IMR-90 (cell line): ENCODE results near the gene MYO9A. TPM values are rescaled to one million over a fixed set of nuclear protein-coding genes. Genes with fewer than 3 reads are reported as not detected.

Experiments used
- ATAC-seq: fragments of 200-7000 bp; cut with Tn5 transposase; 2 replicates; pipeline ENCODE4 v1.9.1; 2020; ENCODE audit warnings: low read depth, mild to moderate bottlenecking, moderate library complexity
- BruUV-seq: library from RNA; stranded (reverse); fragments of 400-500 nt; replicated peaks from 2 replicates; lab custom pipeline; 2021; lab: Mats Ljungman, UMichigan
- CTCF ChIA-PET: fragments of 300-600 bp; formaldehyde crosslinking; extraction: SDS; loops from one replicate; lab custom pipeline; 2021; ENCODE audit warnings: antibody characterized with exemption; lab: Yijun Ruan, JAX
- POLR2A ChIA-PET: fragments of 300-600 bp; sonication (Branson Sonifier 250); formaldehyde crosslinking; loops from one replicate; lab custom pipeline; 2022; ENCODE audit warnings: antibody characterized with exemption; ENCODE audit not compliant: unreplicated experiment; lab: Charles Lee
- DNase-seq: peaks from one replicate; pipeline ENCODE4 v3.0.0; 2013
- H2AFZ ChIP-seq: replicated peaks from 2 replicates; pipeline ENCODE3; 2013; ENCODE audit warnings: low read length, mild to moderate bottlenecking; ENCODE audit not compliant: poor library complexity
- H2AK5ac ChIP-seq: 2 replicates; pipeline ENCODE4 v1.6.1; 2013; ENCODE audit warnings: low read depth, low read length, inconsistent platforms
- H2AK9ac ChIP-seq: replicated peaks from 2 replicates; pipeline ENCODE3; 2013; ENCODE audit warnings: mild to moderate bottlenecking, low read depth, low read length, moderate library complexity; ENCODE audit not compliant: poor library complexity
- H2BK120ac ChIP-seq: 2 replicates; pipeline ENCODE4 v1.6.1; 2013; ENCODE audit warnings: low read depth, low read length, inconsistent platforms
- H2BK15ac ChIP-seq: 3 replicates; pipeline ENCODE4 v1.6.1; 2013; ENCODE audit warnings: low read depth, low read length, inconsistent platforms
- H2BK20ac ChIP-seq: 2 replicates; pipeline ENCODE4 v1.6.1; 2013; ENCODE audit warnings: low read depth, mild to moderate bottlenecking, inconsistent platforms, low read length, moderate library complexity
- H2BK5ac ChIP-seq: 2 replicates; pipeline ENCODE4 v1.6.1; 2013; ENCODE audit warnings: mild to moderate bottlenecking, low read depth, low read length, inconsistent platforms; ENCODE audit not compliant: poor library complexity, severe bottlenecking
- H3K14ac ChIP-seq: replicated peaks from 2 replicates; pipeline ENCODE4 v1.6.1; 2013; ENCODE audit warnings: low read depth, low read length, inconsistent platforms
- H3K18ac ChIP-seq: 2 replicates; pipeline ENCODE4 v1.6.1; 2013; ENCODE audit warnings: low read depth, low read length, control low read depth
- H3K23ac ChIP-seq: 2 replicates; pipeline ENCODE4 v1.6.1; 2013; ENCODE audit warnings: low read depth, low read length, inconsistent platforms
- H3K27ac ChIP-seq: 2 replicates; pipeline ENCODE4 v1.5.1; 2013; ENCODE audit warnings: mild to moderate bottlenecking, control low read depth, low read length; ENCODE audit not compliant: insufficient read depth
- H3K27me3 ChIP-seq: 2 replicates; pipeline ENCODE4 v1.6.1; 2013; ENCODE audit warnings: low read length; ENCODE audit not compliant: control insufficient read depth, insufficient read depth
- H3K36me3 ChIP-seq: 2 replicates; pipeline ENCODE4 v1.6.1; 2013; ENCODE audit warnings: low read length, mixed read lengths; ENCODE audit not compliant: control insufficient read depth, insufficient read depth
- H3K4ac ChIP-seq: 2 replicates; pipeline ENCODE4 v1.6.1; 2013; ENCODE audit warnings: low read depth, low read length, inconsistent platforms
- H3K4me1 ChIP-seq: 2 replicates; pipeline ENCODE4 v1.6.1; 2013; ENCODE audit warnings: low read length, mixed read lengths; ENCODE audit not compliant: control insufficient read depth, insufficient read depth
- H3K4me2 ChIP-seq: 2 replicates; pipeline ENCODE4 v1.6.1; 2013; ENCODE audit warnings: low read depth, mild to moderate bottlenecking, control low read depth, low read length, moderate library complexity
- H3K4me3 ChIP-seq: 2 replicates; pipeline ENCODE4 v1.5.1; 2013; ENCODE audit warnings: low read depth, mild to moderate bottlenecking, control low read depth, low read length, moderate library complexity; ENCODE audit not compliant: insufficient read depth
- H3K56ac ChIP-seq: 2 replicates; pipeline ENCODE4 v1.6.1; 2013; ENCODE audit warnings: low read length, inconsistent platforms; ENCODE audit not compliant: insufficient read depth; ENCODE audit errors: extremely low read depth
- H3K79me1 ChIP-seq, 2 experiments: 2 replicates each; pipeline ENCODE4 v1.6.1; 2013; ENCODE audit warnings: low read length in 2 of 2, inconsistent platforms in 1 of 2, low read depth in 1 of 2
- H3K9ac ChIP-seq: 2 replicates; pipeline ENCODE4 v1.6.1; 2013; ENCODE audit warnings: low read depth, low read length, control low read depth
- H3K9me1 ChIP-seq: 2 replicates; pipeline ENCODE4 v1.6.1; 2013; ENCODE audit warnings: low read length, inconsistent platforms; ENCODE audit not compliant: insufficient read depth
- H3K9me3 ChIP-seq: 2 replicates; pipeline ENCODE4 v1.6.1; 2013; ENCODE audit warnings: low read length; ENCODE audit not compliant: control insufficient read depth, insufficient read depth
- H4K20me1 ChIP-seq: 2 replicates; pipeline ENCODE4 v1.6.1; 2013; ENCODE audit warnings: low read length, inconsistent platforms; ENCODE audit not compliant: insufficient read depth
- H4K5ac ChIP-seq: 2 replicates; pipeline ENCODE4 v1.6.1; 2013; ENCODE audit warnings: mild to moderate bottlenecking, low read depth, low read length, control low read depth
- H4K8ac ChIP-seq, 2 experiments: 2 replicates each; pipeline ENCODE4 v1.6.1; 2013; ENCODE audit warnings: low read depth in 2 of 2, low read length in 2 of 2, control low read depth in 1 of 2, inconsistent platforms in 1 of 2
- H4K91ac ChIP-seq: 2 replicates; pipeline ENCODE4 v1.6.1; 2013; ENCODE audit warnings: low read depth, low read length, inconsistent platforms; ENCODE audit not compliant: insufficient read depth
- BHLHE40 ChIP-seq: fragments of 150-350 bp; IDR thresholded peaks from 2 replicates; pipeline ENCODE4 v1.6.1; 2016; ENCODE audit warnings: mild to moderate bottlenecking, low read depth, low read length
- CEBPB ChIP-seq: IDR thresholded peaks from 2 replicates; pipeline ENCODE4 v1.6.1; 2012; ENCODE audit warnings: low read depth, low read length, improper control_type of control experiment
- CHD1 ChIP-seq: IDR thresholded peaks from 2 replicates; pipeline ENCODE4 v1.6.1; 2012; ENCODE audit warnings: low read depth, low read length, improper control_type of control experiment
- CTCF ChIP-seq: conservative IDR thresholded peaks from 2 replicates; pipeline ENCODE4 v1.5.1; 2012; ENCODE audit warnings: mild to moderate bottlenecking, low read depth, low read length, improper control_type of control experiment
- FOS ChIP-seq: fragments of 150-350 bp; IDR thresholded peaks from 2 replicates; pipeline ENCODE4 v1.6.1; 2016; ENCODE audit warnings: low read depth, low read length
- MAFK ChIP-seq: IDR thresholded peaks from 2 replicates; pipeline ENCODE4 v1.6.1; 2012; ENCODE audit warnings: low read depth, low read length, improper control_type of control experiment
- MAZ ChIP-seq: IDR thresholded peaks from 2 replicates; pipeline ENCODE4 v1.6.1; 2012; ENCODE audit warnings: low read depth, mild to moderate bottlenecking, low read length, improper control_type of control experiment, moderate library complexity, borderline replicate concordance
- MXI1 ChIP-seq: IDR thresholded peaks from 2 replicates; pipeline ENCODE4 v1.6.1; 2012; ENCODE audit warnings: low read depth, mild to moderate bottlenecking, low read length, moderate library complexity, borderline replicate concordance
- NFE2L2 ChIP-seq: fragments of 150-350 bp; IDR thresholded peaks from 2 replicates; pipeline ENCODE4 v1.6.1; 2016; ENCODE audit warnings: low read depth, mild to moderate bottlenecking, low read length
- POLR2A ChIP-seq: IDR thresholded peaks from 2 replicates; pipeline ENCODE4 v1.6.1; 2012; ENCODE audit warnings: mild to moderate bottlenecking, low read depth, low read length
- RAD21 ChIP-seq: IDR thresholded peaks from 2 replicates; pipeline ENCODE4 v1.6.1; 2012; ENCODE audit warnings: low read length, improper control_type of control experiment
- RCOR1 ChIP-seq: IDR thresholded peaks from 2 replicates; pipeline ENCODE4 v1.6.1; 2012; ENCODE audit warnings: mild to moderate bottlenecking, low read length, improper control_type of control experiment; ENCODE audit not compliant: insufficient replicate concordance
- RFX5 ChIP-seq: IDR thresholded peaks from 2 replicates; pipeline ENCODE4 v1.8.0; 2012; ENCODE audit warnings: low read depth, mild to moderate bottlenecking, low read length, moderate library complexity
- SMC3 ChIP-seq: fragments of 150-350 bp; IDR thresholded peaks from 2 replicates; pipeline ENCODE4 v1.6.1; 2016; ENCODE audit warnings: low read depth, mild to moderate bottlenecking, antibody characterized with exemption, low read length, moderate library complexity
- WGBS, 2 experiments: methylation state at CpG; one replicate each; pipeline versions ENCODE4 v1.1.5 to v1.1.7; 2013; ENCODE audit warnings: missing lambda C conversion rate in 2 of 2; ENCODE audit not compliant: insufficient read length in 1 of 2; ENCODE audit errors: extremely low coverage in 2 of 2; 5-methylcytosine and 5-hydroxymethylcytosine counted together
- dilution Hi-C: fragments of 300-500 bp; cut with HindIII; formaldehyde crosslinking; loops from one replicate; pipeline ENCODE4 v1.14.3; 2018; ENCODE audit warnings: low sequenced_read_pairs; ENCODE audit not compliant: unreplicated experiment
- in situ Hi-C: fragments of 300-500 bp; cut with MboI; formaldehyde crosslinking; loops from 3 replicates; pipeline ENCODE4 v1.14.3; 2019; ENCODE audit warnings: low sequenced_read_pairs, inconsistent platforms, mixed read lengths
- intact Hi-C: fragments of 100-400 bp; cut with micrococcal nuclease; formaldehyde crosslinking; loops from 2 replicates; pipeline ENCODE4 v1.10.0; 2022
- polyA plus RNA-seq, 3 experiments: library from polyadenylated mRNA; depleted of rRNA; stranded (reverse); fragments of >200 nt; gene quantifications; 2 replicates each; pipeline ENCODE4 v1.2.3, GENCODE V29; 2012; ENCODE audit warnings: low replicate concordance in 1 of 3
- total RNA-seq: library from RNA; depleted of rRNA; stranded (reverse); fragments of >200 nt; gene quantifications from 2 replicates; pipeline ENCODE4 v1.2.3, GENCODE V29; 2012
- TF ChIP-seq, protein P1 (sequence below): fragments of 150-350 bp; IDR thresholded peaks from 2 replicates; pipeline ENCODE4 v1.6.1; 2016; ENCODE audit warnings: low read depth, mild to moderate bottlenecking, low read length, moderate library complexity, borderline replicate concordance
- TF ChIP-seq, protein P2 (sequence below): fragments of 150-350 bp; IDR thresholded peaks from 2 replicates; pipeline ENCODE4 v1.6.1; 2017; ENCODE audit warnings: mild to moderate bottlenecking, antibody characterized with exemption, low read length, low read depth

MYO9A gene
- total and polyA plus RNA-seq, 2 of the 4 experiments (the other 2 are of a cell fraction): 6.0 to 49.5 TPM

- CTCF ChIA-PET: no interaction called here
- Histone ChIP-seq H2BK120ac (no peak overlapping the region), H3K27ac (no peak overlapping the region), H3K9me3 (peaks cover 3% of the 10 kb centered on the region; the same call in 1 of the 2 replicates), H3K4me2 (no peak overlapping the region), H3K9me1 (peaks cover 9% of the 10 kb centered on the region; the same call in 1 of the 2 replicates), H3K14ac (no peak overlapping the region), H3K36me3 (no peaks in the 10 kb centered on the region), H4K20me1 (peaks cover 12% of the 10 kb centered on the region; the same call in 1 of the 2 replicates), H3K23ac (no peak overlapping the region), H3K79me1 (peaks cover 36 to 38% of the 10 kb centered on the region in 2 experiments), H3K4ac (no peak overlapping the region), H2AK5ac (no peak overlapping the region), H2BK15ac (no peak overlapping the region), H3K27me3 (no peaks in the 10 kb centered on the region), H3K56ac (no peak overlapping the region), H4K91ac (no peak overlapping the region), H2BK20ac (no peak overlapping the region), H4K8ac (no peak overlapping the region), H3K4me3 (no peak overlapping the region), H4K5ac (no peak overlapping the region), H2BK5ac (no peak overlapping the region), H3K18ac (no peak overlapping the region), H3K4me1 (peaks cover 3% of the 10 kb centered on the region; the same call in 1 of the 2 replicates), H3K9ac (no peak overlapping the region), H2AK9ac (no peak overlapping the region), H2AFZ (no peak overlapping the region)
- no CpG with 5 or more reads among the region's 2 CpGs for WGBS, 2 experiments
- intact Hi-C loops: no loop called here
- POLR2A ChIA-PET: no interaction called here
- no peak for TF ChIP-seq SMC3
- TF ChIP-seq CEBPB: no peak
- TF ChIP-seq CHD1: no peak
- no peak for TF ChIP-seq CTCF
- TF ChIP-seq, protein P1, sequence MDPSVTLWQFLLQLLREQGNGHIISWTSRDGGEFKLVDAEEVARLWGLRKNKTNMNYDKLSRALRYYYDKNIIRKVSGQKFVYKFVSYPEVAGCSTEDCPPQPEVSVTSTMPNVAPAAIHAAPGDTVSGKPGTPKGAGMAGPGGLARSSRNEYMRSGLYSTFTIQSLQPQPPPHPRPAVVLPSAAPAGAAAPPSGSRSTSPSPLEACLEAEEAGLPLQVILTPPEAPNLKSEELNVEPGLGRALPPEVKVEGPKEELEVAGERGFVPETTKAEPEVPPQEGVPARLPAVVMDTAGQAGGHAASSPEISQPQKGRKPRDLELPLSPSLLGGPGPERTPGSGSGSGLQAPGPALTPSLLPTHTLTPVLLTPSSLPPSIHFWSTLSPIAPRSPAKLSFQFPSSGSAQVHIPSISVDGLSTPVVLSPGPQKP: no peak
- TF ChIP-seq, protein P2, sequence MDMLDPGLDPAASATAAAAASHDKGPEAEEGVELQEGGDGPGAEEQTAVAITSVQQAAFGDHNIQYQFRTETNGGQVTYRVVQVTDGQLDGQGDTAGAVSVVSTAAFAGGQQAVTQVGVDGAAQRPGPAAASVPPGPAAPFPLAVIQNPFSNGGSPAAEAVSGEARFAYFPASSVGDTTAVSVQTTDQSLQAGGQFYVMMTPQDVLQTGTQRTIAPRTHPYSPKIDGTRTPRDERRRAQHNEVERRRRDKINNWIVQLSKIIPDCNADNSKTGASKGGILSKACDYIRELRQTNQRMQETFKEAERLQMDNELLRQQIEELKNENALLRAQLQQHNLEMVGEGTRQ: no peak
- TF ChIP-seq MXI1: no peak
- no peak for TF ChIP-seq RCOR1
- TF ChIP-seq FOS: no peak
- TF ChIP-seq MAZ: no peak
- no peak for TF ChIP-seq NFE2L2
- TF ChIP-seq POLR2A: no peak
- no peak for TF ChIP-seq RFX5
- no peak for TF ChIP-seq BHLHE40
- no peak for TF ChIP-seq MAFK
- no peak for TF ChIP-seq RAD21
- dilution Hi-C loops: no loop called here
- DNase-seq (no peak), ATAC-seq (no peak)
- in situ Hi-C loops: no loop called here
- BruUV-seq: no TSS peak
These were observed 57.2 kb downstream of the MYO9A start for GRCh38 chr15:72060687-72061250.
